GM23338 (cell line): ENCODE measurements around the gene TPD52L3.

Source experiments
- CREB1 ChIP-seq: fragments of 250-450 bp; sonication (Bioruptor Pico); IDR thresholded peaks from 2 replicates; pipeline ENCODE4 v1.5.0; 2020; ENCODE audit warnings: low read depth, mild to moderate bottlenecking, moderate library complexity
- CTCF ChIP-seq, 2 experiments: fragments of 200-600 bp in 1 of 2; sonication (generic) in 1 of 2; conservative IDR thresholded peaks; 2 replicates each; pipeline versions ENCODE4 v1.5.1 to v1.6.1; 2016 to 2017; ENCODE audit warnings: antibody characterized with exemption in 2 of 2, low read depth in 2 of 2, mild to moderate bottlenecking in 2 of 2, moderate library complexity in 1 of 2
- ETS1 ChIP-seq: IDR thresholded peaks from 2 replicates; pipeline ENCODE4 v1.6.1; 2016; ENCODE audit warnings: antibody characterized with exemption
- EZH2 ChIP-seq: fragments of 200-600 bp; sonication (generic); IDR thresholded peaks from one replicate; pipeline ENCODE4 v1.8.0; 2017; ENCODE audit warnings: antibody characterized with exemption, mild to moderate bottlenecking, low read depth; ENCODE audit not compliant: unreplicated experiment
- EZH2phosphoT487 ChIP-seq: fragments of 200-600 bp; sonication (generic); IDR thresholded peaks from one replicate; pipeline ENCODE4 v1.8.1; 2018; ENCODE audit warnings: antibody characterized with exemption; ENCODE audit not compliant: unreplicated experiment
- NANOG ChIP-seq: IDR thresholded peaks from 2 replicates; pipeline ENCODE4 v1.6.1; 2016; ENCODE audit warnings: antibody characterized with exemption, borderline replicate concordance
- POLR2AphosphoS5 ChIP-seq: IDR thresholded peaks from 2 replicates; pipeline ENCODE4 v1.6.1; 2016; ENCODE audit warnings: antibody characterized with exemption, low read depth
- STAT1 ChIP-seq: IDR thresholded peaks from one replicate; pipeline ENCODE4 v1.6.1; 2016; ENCODE audit warnings: antibody characterized with exemption; ENCODE audit not compliant: unreplicated experiment
- ZNF331 ChIP-seq: fragments of 250-450 bp; sonication (Bioruptor Pico); IDR thresholded peaks from 2 replicates; pipeline ENCODE4 v1.5.0; 2020; ENCODE audit warnings: low read depth, mild to moderate bottlenecking, moderate library complexity
- TF ChIP-seq, protein P1 (sequence below): IDR thresholded peaks from one replicate; pipeline ENCODE4 v1.6.1; 2018; ENCODE audit warnings: antibody characterized with exemption; ENCODE audit not compliant: unreplicated experiment

DNA sequence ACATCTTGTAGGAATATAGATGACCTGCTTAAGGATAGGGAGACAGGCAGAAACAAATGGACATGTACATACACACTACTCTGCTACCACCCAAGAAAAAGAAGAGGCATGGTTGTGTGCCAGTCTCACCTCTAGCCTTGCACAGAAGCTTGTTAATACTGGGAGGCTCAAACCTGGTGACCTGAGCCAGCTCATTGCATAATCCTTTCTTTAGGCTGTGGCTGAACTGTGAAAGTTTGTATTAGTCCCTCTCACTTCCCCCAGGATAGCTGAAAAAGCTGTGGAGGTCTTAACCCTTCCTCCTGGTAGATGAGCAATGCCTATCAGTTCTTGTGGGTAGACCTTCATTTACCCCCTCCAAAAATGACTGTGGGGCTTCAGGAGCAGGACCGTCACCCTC lies 28.7 kb downstream of the TPD52L3 start:
- TF ChIP-seq CTCF (conservative IDR thresholded peaks at IDR 0.05; ENCODE audit: low read depth in 2 of 2), result no peak
- no peak for TF ChIP-seq EZH2phosphoT487
- no peak for TF ChIP-seq CREB1
- no peak for TF ChIP-seq POLR2AphosphoS5
- TF ChIP-seq EZH2, result no peak
- TF ChIP-seq, protein P1, sequence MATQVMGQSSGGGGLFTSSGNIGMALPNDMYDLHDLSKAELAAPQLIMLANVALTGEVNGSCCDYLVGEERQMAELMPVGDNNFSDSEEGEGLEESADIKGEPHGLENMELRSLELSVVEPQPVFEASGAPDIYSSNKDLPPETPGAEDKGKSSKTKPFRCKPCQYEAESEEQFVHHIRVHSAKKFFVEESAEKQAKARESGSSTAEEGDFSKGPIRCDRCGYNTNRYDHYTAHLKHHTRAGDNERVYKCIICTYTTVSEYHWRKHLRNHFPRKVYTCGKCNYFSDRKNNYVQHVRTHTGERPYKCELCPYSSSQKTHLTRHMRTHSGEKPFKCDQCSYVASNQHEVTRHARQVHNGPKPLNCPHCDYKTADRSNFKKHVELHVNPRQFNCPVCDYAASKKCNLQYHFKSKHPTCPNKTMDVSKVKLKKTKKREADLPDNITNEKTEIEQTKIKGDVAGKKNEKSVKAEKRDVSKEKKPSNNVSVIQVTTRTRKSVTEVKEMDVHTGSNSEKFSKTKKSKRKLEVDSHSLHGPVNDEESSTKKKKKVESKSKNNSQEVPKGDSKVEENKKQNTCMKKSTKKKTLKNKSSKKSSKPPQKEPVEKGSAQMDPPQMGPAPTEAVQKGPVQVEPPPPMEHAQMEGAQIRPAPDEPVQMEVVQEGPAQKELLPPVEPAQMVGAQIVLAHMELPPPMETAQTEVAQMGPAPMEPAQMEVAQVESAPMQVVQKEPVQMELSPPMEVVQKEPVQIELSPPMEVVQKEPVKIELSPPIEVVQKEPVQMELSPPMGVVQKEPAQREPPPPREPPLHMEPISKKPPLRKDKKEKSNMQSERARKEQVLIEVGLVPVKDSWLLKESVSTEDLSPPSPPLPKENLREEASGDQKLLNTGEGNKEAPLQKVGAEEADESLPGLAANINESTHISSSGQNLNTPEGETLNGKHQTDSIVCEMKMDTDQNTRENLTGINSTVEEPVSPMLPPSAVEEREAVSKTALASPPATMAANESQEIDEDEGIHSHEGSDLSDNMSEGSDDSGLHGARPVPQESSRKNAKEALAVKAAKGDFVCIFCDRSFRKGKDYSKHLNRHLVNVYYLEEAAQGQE, result no peak
- TF ChIP-seq ETS1, result no peak
- no peak for TF ChIP-seq STAT1
- no peak for TF ChIP-seq ZNF331 (CRISPR knock-in tag)
- no peak for TF ChIP-seq NANOG
